NCI-H187 (cell line): ENCODE data around the gene WNT7B.
"Not testable (repeated sequence)": the region's sequence is repeated elsewhere in the genome, so short reads cannot be mapped to it uniquely, and the experiment has no call there.

ENCODE experiments used
- DNase-seq, 2 experiments: peaks; one replicate each; lab custom pipeline; 2025; lab: John Stamatoyannopoulos, UW

WNT7B gene

DNA sequence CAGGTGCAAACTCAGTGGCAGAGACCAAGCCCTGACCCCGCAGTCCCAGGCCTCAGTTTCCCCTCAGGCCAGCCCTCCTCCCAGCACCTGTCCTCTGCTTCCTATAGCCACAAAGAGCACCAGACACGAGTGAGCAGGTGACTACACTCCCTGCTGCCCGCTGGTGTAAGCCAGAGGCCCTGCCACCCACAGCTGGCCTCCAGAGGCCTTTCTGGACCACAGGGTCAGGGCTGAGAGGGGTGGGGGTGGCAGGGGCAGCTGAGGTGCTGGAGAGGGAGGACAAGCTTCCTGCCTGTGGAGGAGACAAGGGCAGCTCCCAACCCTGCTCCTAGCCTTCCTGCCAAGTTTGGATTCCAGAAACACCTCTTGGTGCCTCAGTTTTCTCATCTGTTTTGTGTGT is 31.3 kb upstream of the WNT7B start:
- DNase-seq, result no peak

DNA sequence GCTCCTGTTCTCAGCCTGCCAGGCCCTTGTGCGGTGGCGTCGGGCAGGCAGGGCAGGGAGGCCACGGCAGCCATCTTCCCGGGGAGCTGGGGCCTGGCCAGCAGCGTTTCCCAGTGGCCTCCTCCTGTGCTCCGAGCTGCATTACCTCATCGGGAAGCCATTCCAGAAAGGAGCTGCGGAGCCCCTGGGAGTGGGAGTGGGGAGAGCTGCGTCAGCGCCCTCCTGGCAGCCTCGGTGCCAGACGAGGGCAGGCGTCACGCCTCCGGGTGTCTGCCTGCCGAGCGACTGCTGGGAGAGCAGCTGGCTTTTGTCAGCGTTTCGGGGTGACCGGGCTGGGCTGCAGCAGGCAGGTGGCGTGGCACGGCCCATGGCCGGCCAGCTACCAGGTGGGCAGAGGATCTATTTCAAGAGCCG is 30.9 kb upstream of the WNT7B start:
- no peak for DNase-seq

DNA sequence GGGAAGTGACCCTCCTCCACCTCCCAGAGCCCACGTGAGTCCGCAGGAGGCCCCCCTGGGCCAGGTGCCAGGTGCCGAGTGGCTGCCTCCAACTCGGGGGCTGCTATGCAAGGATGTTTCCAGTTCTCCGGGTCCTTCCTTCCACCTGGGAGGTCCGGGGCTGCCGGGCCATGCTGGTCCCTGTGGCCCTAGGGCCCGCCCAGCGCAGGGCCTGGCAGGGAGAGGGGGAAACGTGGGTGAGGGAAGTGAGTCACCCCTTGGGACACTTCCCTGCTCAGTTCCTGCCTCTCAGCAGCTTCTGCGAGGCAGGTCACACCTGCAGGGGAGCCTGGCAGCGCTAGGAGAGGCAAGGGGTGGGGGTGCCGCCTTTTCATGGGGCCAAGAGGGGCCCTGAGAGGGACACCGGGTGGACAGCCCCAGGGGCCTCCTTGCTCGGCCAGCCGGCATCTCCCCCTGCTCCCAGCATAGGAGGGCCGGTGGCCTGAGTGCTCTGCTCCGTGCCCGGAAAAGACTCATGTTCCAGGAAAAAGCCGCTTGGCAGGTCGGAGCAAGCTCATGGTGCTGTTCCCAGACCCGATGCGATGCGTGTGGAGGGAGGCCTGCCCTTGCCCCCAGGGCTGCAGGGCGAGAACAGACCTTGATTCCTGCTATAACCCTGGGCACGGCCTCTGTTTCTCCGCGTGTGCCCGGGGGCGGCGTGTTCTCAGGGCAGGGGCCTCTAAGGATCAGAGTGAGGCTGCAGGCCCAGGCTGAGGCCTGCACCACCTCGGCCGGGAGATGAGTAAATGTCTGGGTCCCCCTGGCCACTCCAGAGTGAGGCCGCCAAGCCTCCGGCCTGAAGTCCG is 30.3 kb upstream of the WNT7B start:
- DNase-seq, result no peak

DNA sequence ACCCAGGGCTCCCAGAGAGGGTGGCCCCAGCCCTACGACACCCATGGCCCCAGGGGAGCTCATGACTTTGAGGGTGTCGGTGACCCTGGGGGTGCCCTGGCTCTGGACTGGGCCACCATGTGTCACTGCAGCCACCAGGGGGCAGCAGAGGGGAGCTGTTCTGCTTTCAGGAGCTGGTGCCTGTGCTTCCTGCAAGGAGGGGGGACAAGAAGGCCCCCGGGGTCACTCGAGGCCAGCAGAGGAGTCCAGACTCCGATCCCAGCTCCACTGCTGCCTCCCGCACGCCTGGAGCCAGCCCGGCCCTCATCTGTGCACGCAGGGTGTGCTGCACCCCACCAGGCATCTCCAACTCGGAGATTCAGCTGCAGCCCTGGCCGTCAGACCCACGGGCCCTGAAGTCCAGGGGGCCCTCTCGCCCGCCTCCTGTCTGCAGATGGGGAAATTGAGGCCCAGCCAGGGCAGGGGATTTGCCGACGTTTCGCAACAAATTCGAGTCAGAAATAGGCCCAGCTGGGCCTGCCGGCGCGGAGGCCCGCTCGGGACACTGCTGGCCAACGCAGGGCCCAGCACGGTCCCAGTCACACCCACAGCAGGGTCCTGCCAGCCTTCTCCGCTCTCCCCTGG is 29.5 kb upstream of the WNT7B start:
- DNase-seq, result no peak

DNA sequence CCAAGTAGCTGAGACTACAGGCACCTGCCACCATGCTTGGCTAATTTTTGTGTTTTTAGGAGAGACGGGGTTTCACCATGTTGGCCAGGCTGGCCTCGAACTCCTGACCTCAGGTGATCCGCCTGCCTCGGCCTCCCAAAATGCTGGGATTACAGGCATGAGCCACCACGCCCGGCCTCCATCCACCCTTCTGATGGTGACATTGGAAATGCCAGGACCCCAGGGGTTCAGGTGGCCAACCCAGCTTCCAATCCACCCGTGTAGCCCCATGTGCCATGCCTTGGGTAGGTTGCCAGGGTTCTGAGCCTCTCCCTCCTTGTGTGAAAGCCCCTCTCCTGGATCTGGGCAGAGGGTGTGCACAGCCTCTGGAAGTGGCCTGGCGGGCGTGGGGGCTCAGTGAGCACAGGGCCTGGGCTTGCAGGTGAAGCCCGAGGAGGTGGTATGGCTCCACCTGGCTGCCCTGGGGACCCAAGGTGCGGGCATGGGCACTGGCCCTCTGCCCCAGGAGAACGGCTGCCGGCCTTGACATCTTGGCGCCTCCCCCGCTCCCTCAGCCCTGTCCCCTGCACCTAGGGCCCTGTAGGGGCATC is 28.2 kb upstream of the WNT7B start:
- DNase-seq, result not testable (repeated sequence)

DNA sequence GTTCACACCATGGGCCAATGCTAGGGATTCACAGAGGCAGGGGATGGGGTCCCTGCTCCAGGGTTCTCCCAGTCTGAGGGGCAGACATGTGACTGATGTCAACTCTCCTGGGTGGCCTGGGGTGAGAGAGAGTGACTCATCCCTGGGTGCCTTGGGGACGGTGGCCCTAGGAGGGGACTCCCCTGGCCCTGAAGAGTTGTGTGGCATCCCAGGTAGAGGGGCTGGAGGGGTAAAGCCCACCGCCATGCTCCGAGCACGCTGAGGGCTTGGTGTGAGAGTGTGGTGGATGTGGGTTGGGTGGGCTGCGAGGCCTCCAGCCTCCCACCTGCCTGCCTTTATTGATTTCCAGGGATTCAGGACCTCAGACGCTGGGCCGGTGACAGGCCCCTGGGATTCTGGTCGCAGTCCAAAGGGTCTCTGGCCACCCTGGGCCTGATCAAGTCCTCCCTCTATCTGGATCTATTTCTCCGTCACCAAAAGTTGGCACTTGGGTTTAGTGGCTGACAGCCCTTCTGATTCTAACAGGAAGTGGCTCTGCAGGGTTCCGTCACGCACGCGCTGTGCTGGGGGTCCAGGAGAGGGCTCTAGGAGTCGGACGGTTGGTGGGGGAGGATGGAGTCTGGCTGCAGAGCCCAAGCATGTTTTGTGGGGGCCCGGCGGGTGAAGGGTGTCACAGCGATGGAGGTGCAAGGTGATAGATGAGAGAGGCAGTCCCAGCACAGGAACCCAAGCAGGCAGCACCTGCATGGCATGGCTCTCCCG is 27.3 kb upstream of the WNT7B start:
- DNase-seq, result no peak

DNA sequence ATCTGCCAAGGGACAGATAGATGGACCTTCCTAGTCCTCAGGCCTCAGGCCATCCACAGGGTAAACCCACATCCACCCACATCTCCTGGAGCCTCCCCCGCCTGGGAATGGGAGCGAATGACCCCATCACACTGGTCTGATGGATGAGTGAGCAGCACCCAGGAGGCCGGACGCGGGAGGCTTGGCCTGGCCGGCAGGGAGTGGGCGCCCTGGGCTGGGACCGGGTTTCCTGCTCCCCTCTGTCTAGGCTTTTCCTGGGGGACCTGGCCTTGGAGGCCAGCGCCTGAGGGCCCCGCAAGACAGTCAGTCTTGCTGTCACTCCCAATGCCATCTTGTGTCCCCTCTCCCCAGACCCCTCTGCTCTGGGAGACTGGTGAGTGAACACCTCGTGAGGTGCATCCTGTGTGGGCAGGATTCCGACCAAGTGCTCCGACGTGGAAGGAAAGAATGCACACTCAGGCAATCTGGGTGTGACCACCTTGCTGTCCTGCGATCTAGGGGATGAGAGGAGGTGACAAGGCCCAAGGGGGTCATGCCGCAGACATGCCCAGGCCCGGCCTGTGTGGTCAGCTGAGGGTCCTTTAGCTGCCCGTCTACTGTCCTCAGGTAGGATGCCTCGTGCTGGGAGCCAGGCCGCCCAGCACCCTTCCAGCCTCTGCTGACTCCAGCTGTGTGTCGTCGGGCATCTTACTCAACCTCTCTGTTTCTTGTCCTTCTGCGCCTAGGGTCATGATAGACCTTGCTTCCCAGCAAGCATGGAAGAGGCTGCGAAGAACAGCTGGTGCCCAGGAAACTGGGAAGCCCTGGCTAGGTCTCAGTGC is 26.5 kb upstream of the WNT7B start:
- no peak for DNase-seq

DNA sequence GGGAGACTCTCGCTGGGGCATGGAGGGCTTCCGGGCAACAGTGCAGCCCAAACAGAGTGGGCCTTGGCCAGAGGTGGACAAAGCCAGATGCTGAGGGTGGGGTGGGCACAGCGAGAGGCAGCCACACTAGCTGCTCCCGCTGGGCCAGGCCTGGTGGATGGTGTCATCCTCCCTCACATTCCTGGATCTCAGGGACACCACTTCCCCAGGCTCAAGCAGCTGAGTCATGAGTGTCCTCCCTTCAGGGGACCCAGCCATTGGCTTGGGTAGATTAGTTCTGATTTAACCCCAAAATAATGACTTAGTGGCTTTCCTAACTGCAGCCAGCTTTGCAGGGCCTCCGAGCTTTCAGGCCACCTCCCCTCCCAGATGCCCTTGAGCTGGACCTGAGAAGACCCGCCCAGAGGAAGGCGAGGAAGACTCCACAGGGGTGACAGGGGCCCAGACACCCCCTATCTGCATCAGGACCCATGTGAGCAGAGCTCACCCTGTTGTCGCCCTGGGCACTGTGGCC is 25.9 kb upstream of the WNT7B start:
- no peak for DNase-seq

DNA sequence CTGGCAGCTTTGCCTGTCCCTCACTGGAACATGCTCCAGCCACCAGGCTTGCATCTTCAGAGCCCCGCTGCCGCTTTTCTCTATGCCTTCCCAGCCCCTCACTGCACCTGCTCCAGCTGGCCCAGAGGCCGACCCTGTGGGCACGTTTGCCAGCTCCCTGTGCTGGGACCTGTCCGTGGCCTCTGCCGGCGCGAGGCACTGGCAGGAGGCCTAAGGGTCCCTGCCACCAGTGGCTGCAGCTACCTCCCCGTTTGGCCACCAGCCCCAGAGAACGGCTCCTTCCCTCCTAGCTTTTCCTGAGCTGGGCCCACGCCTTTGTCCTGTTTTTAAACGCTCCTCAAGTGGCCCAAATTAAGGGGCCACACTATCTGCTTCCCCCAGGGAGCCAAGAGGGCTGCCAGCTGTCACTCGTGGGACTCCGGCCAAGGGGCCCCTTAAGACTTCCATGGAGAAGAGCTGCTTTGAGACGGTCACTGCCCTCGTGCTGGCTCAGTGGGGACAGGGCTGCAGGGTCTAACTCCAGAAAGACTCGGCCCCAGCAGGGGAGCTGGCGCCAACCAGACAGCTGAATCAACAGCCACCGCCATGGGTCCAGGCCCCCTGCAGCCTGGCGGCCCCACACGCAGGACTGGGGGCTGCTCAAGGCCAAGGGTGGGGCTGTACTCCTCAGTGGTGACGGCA is 24.6 kb upstream of the WNT7B start:
- DNase-seq, result no peak

DNA sequence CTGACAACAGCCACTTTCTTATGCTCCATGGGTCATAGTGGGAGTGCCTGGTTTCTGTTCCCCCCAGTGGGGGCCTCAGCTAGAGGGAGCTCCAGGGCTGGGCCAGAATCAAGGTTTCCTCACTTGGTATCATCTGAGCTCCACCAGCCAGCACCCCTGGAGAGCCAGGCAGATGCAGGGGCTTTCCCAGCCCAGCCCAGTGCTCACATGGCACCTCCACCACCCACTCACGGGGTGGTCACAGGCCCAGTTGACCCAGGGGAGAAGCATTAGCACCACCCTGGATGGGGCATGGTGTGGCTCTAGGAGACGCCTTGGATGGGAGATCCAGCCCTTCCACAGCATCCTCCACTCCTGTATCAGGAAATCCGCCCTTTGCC is 24.1 kb upstream of the WNT7B start:
- DNase-seq, result no peak

DNA sequence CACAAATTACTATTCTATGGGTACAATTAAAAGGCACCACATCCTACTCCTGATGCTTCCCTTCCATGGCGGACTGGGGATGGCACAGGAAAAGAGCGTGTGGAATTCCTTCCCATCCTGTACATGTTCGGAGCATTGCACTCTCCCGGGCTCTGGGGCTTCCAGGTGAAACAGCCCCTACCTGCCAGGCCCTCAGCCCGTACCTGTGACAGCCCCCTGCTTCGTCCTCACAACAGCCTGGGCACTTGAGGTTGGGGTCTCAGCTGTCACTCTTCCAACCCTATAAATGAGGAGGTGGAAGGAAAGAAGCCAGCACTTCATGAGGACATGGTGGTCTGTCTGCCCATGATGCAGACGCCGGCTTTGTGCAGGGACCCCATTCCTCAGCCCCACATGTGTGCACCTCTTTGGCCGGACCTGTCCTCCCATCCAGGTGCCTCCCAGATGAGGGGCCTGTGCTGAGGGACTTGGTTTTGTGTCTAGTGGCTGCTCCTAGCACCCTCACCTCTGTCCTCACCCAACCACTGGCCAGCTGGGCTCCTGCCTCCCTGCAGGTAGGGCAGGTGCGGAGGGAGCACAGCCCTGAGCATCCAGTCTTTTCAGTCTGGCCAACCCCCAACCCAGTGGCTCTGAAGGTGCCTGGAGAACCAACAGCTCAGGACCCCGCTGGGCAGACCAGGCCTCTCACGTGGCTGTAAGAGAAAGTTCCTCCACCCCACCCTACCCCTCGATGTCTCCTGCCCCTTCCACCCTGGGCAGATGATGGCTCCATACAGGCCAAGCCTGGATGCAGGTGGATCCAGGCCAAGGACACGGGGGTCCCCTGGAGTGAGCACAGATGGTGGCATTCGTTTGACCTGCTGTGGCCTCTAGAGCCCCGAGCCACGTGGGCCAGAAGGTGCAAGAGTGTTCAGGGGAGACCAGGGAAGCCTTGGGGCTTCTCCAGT is 23.4 kb upstream of the WNT7B start:
- DNase-seq, result no peak

DNA sequence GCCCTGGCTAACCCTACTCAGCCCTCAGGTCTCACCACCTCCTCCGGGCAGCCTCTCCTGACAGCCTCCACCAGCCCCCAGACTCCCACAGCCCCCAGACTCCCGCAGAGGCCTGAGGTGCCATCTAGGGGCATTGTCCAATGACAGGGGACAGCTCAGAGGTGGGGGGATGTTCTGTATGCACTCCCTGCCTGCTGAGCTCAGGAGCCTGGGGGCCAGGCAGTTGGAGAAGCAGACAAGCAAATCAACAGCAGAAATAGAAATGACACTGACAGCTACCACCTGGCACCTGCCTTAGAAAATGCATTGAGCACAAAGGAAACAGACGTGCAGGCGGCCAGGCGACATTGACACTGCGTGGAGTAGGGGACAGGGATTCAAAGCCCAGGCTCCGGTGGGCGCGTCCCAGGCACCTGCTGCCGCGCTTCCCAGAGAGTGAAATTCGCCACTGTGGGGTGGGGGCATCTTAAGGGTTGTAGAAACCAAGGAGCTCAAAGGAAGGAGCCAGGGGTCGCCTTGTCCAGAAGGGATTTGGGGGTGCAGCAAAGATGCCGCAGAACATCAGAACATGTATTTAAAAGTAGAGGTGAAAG is 22.5 kb upstream of the WNT7B start:
- DNase-seq, result no peak

DNA sequence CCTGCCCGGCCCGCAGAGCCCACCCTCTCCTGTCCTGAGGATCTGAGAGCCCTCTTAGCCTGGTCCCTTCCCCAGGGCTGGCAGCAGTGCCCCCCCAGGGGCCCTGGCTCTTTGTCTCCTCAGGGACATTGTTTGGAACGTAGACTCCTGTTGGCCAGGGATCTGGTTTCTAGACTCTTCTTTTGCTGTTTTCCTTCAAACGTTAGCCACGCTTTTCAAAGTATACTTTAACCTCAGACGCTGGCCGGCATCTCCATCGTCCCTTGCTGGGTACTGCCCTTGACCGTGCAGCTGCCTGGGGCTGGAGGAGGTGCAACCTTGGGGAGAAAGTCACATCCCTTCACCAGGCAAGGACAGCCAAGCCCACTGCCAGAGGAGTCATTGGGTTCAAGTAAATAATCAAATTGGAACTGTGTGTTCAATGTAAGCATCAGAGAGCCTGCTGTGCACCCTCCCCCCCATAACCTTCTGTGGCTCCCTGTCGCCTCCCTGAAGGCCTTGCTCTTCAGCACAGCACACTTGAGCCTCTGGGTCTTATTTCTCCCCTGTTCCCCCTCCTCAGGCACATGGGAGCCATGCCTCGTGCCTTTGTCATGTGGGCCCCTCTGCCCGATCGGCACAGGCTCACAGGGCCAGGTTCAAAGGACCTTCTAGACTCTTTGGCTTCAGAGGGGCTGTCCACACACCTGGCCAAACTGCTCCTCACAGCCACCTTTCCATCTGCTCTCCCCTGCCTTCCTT is 21.8 kb upstream of the WNT7B start:
- no peak for DNase-seq

DNA sequence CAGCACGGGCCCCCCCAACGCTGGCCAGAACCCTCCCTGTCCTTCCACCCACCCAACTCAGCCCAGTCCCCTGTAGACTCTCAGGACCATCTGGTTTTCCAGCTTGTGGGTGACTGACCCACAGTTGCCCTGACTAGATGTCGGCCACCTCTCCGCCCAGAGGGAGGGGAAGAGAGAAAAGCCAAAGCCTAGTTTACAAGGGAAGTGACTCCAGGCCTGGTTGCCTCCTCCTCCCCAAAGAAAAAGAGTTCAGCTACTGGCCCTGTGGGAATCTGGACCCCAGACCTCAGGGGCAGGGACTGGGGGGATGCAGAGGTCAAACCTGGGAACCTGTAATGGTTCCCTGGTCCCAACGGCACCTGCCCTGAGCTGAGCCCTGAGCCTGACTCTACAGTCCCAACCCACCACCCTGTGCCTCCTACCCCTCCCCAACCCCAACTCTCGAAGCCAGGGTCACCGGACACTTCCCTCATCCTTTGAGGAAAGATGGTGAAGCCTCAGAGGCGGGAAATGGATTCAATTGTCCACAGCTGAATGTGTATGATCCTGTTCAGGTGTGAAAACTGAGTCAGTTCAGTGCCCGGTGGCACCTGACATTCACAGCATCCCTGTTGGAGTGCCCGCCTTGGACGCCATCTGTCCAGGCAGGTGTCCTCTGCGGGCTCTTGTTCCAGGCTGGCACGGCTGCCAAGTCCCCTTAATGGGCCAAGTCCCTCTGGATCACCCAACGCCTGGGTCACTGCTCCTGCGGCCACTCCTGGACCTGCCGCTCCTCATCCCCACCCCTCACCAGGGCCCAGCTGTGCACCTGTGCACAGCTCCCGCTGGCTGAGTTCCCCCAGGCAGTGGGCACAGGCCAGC is 21.0 kb upstream of the WNT7B start:
- DNase-seq, result no peak

DNA sequence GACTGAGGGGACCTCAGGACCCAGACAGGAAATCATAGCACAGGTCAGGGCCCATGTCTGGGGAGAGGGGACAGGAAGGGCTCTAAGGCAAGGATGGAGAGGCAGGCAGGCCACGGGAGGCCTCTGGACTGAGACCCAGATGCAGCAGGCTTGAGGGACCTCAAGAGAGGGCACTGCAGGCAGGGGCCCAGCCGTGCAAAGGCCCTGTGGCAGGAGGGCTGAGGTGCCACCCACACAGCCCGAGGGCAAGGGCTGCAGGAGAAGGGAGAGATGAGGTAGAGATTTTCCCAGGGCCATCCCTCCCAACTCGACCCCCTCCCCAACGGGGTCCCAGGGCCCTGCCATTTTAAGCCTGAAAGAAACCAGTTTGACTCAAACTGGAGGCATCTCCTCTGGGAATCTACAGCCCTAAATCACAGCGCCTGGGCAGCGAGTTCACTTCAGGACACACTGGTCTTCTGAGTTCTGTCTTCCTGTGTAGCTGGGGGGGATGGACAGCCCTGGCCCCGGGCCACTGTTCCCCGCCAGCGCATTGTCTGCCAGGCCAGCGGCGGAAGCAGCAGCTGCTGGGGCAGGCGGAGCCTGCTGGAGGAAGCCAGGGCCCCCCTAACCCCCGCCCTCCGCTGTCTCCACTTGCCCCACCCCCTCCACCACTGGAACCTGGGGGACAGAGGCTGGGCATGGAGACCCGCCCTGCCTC is 20.3 kb upstream of the WNT7B start:
- DNase-seq, result no peak

DNA sequence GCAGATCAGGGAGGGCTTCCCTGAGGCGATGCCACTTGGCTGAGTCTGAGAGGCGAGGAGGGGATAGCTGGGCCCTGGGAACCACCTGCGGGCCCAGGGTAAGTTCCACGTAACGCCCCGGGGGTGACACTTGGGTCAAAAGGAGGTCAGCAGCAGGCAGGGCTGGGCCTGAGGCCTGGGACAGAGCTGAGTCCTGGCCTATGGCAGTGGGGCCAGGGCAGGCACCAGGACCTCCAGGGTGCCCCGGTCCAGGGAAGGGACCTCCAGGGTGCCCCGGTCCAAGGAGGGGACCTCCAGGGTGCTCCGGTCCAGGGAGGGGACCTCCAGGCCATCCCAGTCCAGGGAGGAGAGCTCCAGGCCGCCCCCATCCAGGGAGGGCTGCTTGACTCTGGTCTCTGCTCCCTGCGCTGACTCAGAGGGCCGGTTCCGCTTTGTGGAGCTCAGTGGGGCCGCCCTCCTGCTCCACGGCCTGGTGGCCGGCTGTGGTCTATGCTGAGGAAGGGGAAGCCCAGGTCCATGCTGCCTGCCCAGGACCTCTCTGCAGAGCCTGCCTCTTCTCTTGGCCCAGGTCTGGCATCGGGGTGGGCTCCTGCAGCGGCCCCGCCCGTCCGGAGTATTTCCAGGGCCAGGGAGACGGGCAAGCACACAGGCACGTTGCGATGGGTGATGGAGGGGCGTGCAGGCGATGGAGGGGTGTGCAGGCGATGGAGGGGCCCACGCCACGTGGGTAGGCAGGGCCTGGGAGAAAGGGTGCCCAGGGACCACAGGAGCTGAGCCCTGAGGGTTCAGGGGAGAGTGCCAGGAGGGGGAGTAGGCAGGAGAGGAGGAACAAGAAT is 19.5 kb upstream of the WNT7B start:
- DNase-seq, result no peak
